Stimulated activated naive CD8-positive, alpha-beta T cell treated with anti-CD3 and anti-CD28 coated beads, Interleukin-15, Interleukin-2, amounts not matched to agents 100 ng/mL and 50 ng/mL, for 24 hours (primary cell): ENCODE measurements around the gene VRK1.

Experiments
- H3K27ac Mint-ChIP-seq: one replicate; pipeline ENCODE4 v1.8.0; 2021; ENCODE audit warnings: mild to moderate bottlenecking, mixed read lengths
- H3K27me3 Mint-ChIP-seq: one replicate; pipeline ENCODE4 v1.8.0; 2021; ENCODE audit warnings: mixed read lengths
- H3K36me3 Mint-ChIP-seq: one replicate; pipeline ENCODE4 v1.8.0; 2021; ENCODE audit warnings: low read depth, mixed read lengths
- H3K4me1 Mint-ChIP-seq: one replicate; pipeline ENCODE4 v1.8.0; 2021; ENCODE audit warnings: low read depth, mixed read lengths
- H3K4me3 Mint-ChIP-seq: one replicate; pipeline ENCODE4 v1.8.0; 2021; ENCODE audit warnings: mild to moderate bottlenecking, mixed read lengths
- H3K9me3 Mint-ChIP-seq: one replicate; pipeline ENCODE4 v1.8.0; 2021; ENCODE audit warnings: mixed read lengths

The VRK1 gene

DNA sequence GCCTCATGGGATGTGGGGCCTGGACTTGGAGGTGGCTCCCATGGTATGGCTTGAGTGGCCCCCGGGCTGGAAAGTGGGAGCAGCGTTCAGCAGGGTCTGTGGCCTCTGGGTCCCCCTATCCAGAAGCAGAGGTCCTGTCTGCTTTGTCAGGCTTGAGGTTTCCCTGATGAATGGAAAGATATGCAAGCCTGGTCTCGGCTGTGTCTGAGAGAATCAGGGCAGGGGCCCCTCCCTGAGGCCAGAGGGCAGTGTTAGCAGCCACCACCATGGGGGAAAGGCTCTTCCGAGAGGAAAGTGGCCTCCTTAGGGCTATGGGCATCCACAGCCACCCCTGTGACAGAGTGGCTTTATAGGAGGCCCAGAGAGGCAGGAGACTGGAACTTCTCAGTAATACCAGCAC lies 128.2 kb downstream of the VRK1 start:
- Mint-ChIP-seq H3K27me3 (no peaks in the 10 kb centered on the region), H3K4me3 (no peak overlapping the region), H3K9me3 (peaks cover 9% of the 10 kb centered on the region), H3K4me1 (no peaks in the 10 kb centered on the region), H3K36me3 (peaks cover 9% of the 10 kb centered on the region), H3K27ac (no peak overlapping the region)

DNA sequence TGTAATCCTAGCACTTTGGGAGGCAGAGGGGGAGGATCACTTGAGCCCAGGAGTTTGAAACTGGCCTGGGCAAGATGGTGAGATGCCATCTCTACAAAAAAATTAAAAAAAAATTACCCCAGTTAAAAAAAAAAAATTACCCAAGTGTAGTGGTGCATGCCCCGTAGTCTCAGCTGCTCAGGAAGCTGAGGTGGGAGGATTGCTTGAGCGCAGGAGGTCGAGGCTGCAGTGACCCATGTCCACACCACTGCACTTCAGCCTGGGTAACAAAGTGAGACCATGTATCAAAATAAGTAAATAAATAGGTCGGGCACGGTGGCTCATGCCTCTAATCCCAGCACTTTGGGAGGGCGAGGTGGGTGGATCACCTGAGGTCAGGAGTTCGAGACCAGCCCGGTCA lies 128.8 kb downstream of the VRK1 start:
- no peak overlapping the region for H3K27ac Mint-ChIP-seq
- peaks cover 3% of the 10 kb centered on the region for H3K36me3 Mint-ChIP-seq
- no peaks in the 10 kb centered on the region for H3K4me1 Mint-ChIP-seq
- H3K27me3 Mint-ChIP-seq, result no peaks in the 10 kb centered on the region
- peaks cover 4% of the 10 kb centered on the region for H3K9me3 Mint-ChIP-seq
- H3K4me3 Mint-ChIP-seq, result no peak overlapping the region

DNA sequence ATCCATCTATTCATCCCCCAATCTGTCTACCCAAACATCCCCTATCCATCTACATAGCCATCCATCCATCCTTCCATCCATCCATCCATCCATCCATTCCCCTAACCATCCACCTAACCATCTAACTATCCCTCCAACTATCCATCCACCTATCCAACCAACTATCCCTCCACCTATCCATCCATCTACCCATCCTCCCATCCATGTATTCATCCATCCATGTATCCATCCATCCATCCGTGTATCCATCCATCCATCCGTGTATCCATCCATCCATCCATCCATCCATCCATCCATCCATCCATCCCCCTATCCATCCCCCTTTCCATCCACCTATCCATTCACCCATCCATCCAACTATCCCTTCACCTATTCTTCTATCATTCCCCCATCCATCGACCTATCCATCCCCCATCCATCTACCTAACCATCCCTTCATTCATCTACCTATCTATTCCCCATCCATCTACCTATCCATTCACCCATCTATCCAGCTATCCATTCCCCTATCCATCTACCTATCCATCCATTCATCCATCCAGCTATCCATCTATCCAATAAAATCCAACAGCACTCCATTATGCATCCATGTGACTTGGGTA lies 131.7 kb downstream of the VRK1 start:
- Mint-ChIP-seq H3K9me3 (no peaks in the 10 kb centered on the region), H3K4me3 (no peak overlapping the region), H3K4me1 (no peaks in the 10 kb centered on the region)

DNA sequence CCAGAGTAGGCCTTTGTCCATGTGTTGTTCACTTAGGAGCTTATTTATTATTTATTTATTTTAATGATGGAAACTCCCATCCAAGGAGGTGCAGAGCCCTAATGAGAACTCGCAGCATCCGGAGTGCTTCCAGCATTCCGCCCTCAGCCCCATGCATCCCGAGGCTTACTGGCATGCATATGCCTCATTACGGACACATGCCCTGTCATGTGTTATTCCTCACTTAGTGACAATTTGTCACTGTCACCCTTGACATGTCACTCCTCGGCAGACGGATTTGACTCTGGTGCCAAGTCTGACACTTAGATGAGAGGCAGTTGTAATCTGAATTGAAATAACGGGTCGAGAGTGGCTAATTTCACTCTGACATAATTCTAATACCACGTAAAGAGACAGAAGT lies 132.8 kb downstream of the VRK1 start:
- Mint-ChIP-seq H3K36me3 (no peaks in the 10 kb centered on the region), H3K4me1 (no peaks in the 10 kb centered on the region), H3K9me3 (no peaks in the 10 kb centered on the region), H3K4me3 (no peak overlapping the region), H3K27ac (no peak overlapping the region), H3K27me3 (no peaks in the 10 kb centered on the region)

More for the DNA sequence above, 131.7 kb downstream of the VRK1 start:
- Mint-ChIP-seq H3K27me3 (no peaks in the 10 kb centered on the region), H3K36me3 (no peaks in the 10 kb centered on the region), H3K27ac (no peak overlapping the region)

DNA sequence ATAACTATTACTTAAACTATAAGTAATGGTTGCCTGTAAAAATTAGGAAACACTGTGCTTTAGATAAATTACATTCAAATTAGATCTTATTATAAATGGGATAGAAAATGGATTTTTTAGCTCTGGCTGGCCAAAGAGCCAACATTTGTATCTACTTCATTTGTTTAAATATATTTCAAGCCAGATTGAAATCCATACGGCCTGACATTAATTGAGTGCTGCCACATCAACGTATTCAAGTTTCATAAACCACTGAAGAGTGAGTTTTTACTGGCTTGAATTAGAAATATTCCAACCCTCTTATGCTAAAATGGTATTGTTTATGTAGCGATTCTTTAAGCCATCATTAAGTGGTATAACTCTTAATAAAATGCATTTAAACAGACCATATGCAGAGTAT lies 133.3 kb downstream of the VRK1 start:
- H3K27me3 Mint-ChIP-seq, result no peaks in the 10 kb centered on the region
- no peaks in the 10 kb centered on the region for H3K4me1 Mint-ChIP-seq
- H3K36me3 Mint-ChIP-seq, result no peaks in the 10 kb centered on the region
- H3K27ac Mint-ChIP-seq, result no peak overlapping the region
- no peaks in the 10 kb centered on the region for H3K9me3 Mint-ChIP-seq
- no peak overlapping the region for H3K4me3 Mint-ChIP-seq
